Esophagus squamous epithelium (tissue), 4 donors: ENCODE results near the gene CD22.
"Not testable (repeated sequence)": the region's sequence is repeated elsewhere in the genome, so short reads cannot be mapped to it uniquely, and the experiment has no call there.

Source experiments
- POLR2A ChIP-seq, 4 donors: fragments of 450-650 bp; IDR thresholded peaks; one replicate each; pipeline ENCODE4 v1.6.1; 2017; ENCODE audit warnings: antibody characterized with exemption in 4 of 4, mild to moderate bottlenecking in 4 of 4, moderate library complexity in 3 of 4
- TF ChIP-seq, protein P1 (sequence below), 6 experiments: fragments of 450-650 bp in 4 of 6; fragments of 200-600 bp in 2 of 6; sonication (generic) in 2 of 6; IDR thresholded peaks; one replicate each; pipeline ENCODE4 v1.5.1; 2016 to 2019; ENCODE audit warnings: antibody characterized with exemption in 6 of 6, mild to moderate bottlenecking in 4 of 6, moderate library complexity in 4 of 6

DNA sequence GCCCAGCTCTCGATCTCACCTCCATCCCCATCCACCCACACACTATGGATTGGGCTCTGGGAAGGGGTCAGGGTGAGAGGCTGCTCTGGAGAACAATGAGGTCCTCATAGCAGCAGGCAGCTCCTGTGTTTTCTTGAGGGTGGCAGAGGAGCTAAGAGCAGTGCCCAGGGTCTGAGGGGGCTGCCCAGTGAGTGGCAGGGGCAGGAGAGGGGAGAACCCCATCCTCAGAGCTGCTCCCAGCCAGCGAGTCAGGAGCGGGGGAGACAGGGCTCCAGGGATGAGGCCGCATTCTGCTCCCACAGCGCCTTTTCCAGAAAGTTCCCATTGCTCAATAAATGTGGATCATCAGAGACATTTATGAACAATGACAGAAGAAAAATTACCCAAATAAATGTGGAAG lies 31.1 kb downstream of the CD22 start:
- TF ChIP-seq, protein P1, sequence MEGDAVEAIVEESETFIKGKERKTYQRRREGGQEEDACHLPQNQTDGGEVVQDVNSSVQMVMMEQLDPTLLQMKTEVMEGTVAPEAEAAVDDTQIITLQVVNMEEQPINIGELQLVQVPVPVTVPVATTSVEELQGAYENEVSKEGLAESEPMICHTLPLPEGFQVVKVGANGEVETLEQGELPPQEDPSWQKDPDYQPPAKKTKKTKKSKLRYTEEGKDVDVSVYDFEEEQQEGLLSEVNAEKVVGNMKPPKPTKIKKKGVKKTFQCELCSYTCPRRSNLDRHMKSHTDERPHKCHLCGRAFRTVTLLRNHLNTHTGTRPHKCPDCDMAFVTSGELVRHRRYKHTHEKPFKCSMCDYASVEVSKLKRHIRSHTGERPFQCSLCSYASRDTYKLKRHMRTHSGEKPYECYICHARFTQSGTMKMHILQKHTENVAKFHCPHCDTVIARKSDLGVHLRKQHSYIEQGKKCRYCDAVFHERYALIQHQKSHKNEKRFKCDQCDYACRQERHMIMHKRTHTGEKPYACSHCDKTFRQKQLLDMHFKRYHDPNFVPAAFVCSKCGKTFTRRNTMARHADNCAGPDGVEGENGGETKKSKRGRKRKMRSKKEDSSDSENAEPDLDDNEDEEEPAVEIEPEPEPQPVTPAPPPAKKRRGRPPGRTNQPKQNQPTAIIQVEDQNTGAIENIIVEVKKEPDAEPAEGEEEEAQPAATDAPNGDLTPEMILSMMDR (IDR thresholded peaks at IDR 0.05): not testable (repeated sequence)
- not testable (repeated sequence) for TF ChIP-seq POLR2A (IDR thresholded peaks at IDR 0.05)
